Loucy (cell line): ENCODE measurements around the gene LIN7B.

Experiments used
- CTCF ChIP-seq: fragments of 200-600 bp; sonication (generic); conservative IDR thresholded peaks from 2 replicates; pipeline ENCODE4 v1.5.1; 2014; ENCODE audit warnings: mild to moderate bottlenecking, antibody characterized with exemption, low read length
- EZH2phosphoT487 ChIP-seq: fragments of 200-600 bp; IDR thresholded peaks from 2 replicates; pipeline ENCODE4 v1.6.1; 2018; ENCODE audit warnings: antibody characterized with exemption, mild to moderate bottlenecking, moderate library complexity, borderline replicate concordance

- TF ChIP-seq CTCF (no peak), EZH2phosphoT487 (no peak)
These were observed 27.9 kb upstream of the LIN7B start for GRCh38 chr19:49086296-49086695.
